Body of pancreas (tissue), 4 donors: ENCODE measurements around the gene STX8. TPM values are rescaled to one million over a fixed set of nuclear protein-coding genes. Genes with fewer than 3 reads are reported as not detected.
"Not testable (repeated sequence)": the region's sequence is repeated elsewhere in the genome, so short reads cannot be mapped to it uniquely, and the experiment has no call there.

ENCODE experiments used
- ATAC-seq: fragments of 150-250 bp; one replicate; pipeline ENCODE4 v1.9.1; 2016
- DNase-seq, 4 donors: peaks; one replicate each; pipeline ENCODE4 v3.0.0-alpha.2; 2019
- H3K27ac ChIP-seq, 4 donors: fragments of 200-600 bp; sonication (generic); 1 replicate in 3 of 4; 2 replicates in 1 of 4; pipeline versions ENCODE4 v1.5.1 to v1.6.1; 2016 to 2019; ENCODE audit warnings: mild to moderate bottlenecking in 1 of 4, mixed read lengths in 1 of 4, moderate library complexity in 1 of 4
- H3K27me3 ChIP-seq, 2 donors: fragments of 200-600 bp; sonication (generic); one replicate each; pipeline ENCODE4 v1.6.0; 2016; ENCODE audit warnings: mild to moderate bottlenecking in 1 of 2
- H3K36me3 ChIP-seq, 2 donors: fragments of 200-600 bp; sonication (generic); replicated peaks in 1 of 2; 2 replicates each; pipeline ENCODE4 v1.5.1; 2016; ENCODE audit warnings: low read depth in 2 of 2; ENCODE audit not compliant: insufficient read depth in 1 of 2
- H3K4me1 ChIP-seq: fragments of 200-600 bp; sonication (generic); one replicate; pipeline ENCODE4 v1.6.0; 2016
- H3K4me3 ChIP-seq, 2 donors: fragments of 200-600 bp; sonication (generic); 1 replicate in 1 of 2; 2 replicates in 1 of 2; pipeline ENCODE4 v1.5.1; 2016 to 2019
- H3K9me3 ChIP-seq, 3 donors: fragments of 200-600 bp; sonication (generic); 1 replicate in 2 of 3; 2 replicates in 1 of 3; pipeline ENCODE4 v1.5.1; 2016
- POLR2A ChIP-seq, 3 donors: fragments of 450-650 bp; IDR thresholded peaks; one replicate each; pipeline ENCODE4 v1.6.1; 2016; ENCODE audit warnings: antibody characterized with exemption in 3 of 3, mild to moderate bottlenecking in 2 of 3
- WGBS, 2 donors: methylation state at CpG; one replicate each; pipeline ENCODE4 v1.1.5; 2017; 5-methylcytosine and 5-hydroxymethylcytosine counted together
- intact Hi-C: fragments of 100-400 bp; cut with DNase I; formaldehyde crosslinking; loops from one replicate; pipeline ENCODE4 v1.15.1; 2023
- total RNA-seq, 2 donors: library from RNA; depleted of rRNA; stranded (reverse); fragments of >200 nt; gene quantifications; one replicate each; pipeline ENCODE4 v1.1.0, GENCODE V29; 2016
- TF ChIP-seq, protein P1 (sequence below), 7 experiments: fragments of 450-650 bp in 4 of 7; fragments of 200-600 bp in 3 of 7; sonication (generic) in 3 of 7; IDR thresholded peaks; one replicate each; pipeline ENCODE4 v1.5.1; 2016 to 2019; ENCODE audit warnings: antibody characterized with exemption in 7 of 7

STX8 gene
- total RNA-seq, 2 donors from 2014 or later, result 32.2 to 37.6 TPM

DNA sequence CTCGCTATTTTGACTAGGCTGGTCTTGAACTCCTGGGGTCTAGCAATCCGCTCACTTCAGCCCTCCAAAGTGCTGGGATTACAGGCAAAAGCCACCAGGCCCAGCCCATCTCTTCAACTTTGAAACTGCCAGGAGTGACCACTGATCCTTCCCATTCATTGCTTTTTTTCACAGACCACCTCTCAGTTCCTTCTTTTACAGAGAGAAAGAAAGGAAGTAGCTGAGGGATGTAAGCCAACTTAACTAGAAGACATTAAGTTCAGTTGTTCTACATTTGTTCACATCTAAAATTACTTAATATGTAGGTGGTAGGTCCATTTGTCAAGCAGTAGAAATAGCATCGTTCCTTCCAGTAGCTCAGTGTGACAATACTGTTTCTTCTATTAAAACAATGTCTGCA is 219.8 kb downstream of the STX8 start:
- Histone ChIP-seq H3K4me3 (no peak overlapping the region), H3K9me3 (no peaks in the 10 kb centered on the region), H3K27ac (no peak overlapping the region), H3K4me1 (peaks cover 5% of the 10 kb centered on the region), H3K36me3 (no peaks in the 10 kb centered on the region), H3K27me3 (no peaks in the 10 kb centered on the region)
- DNase-seq, result no peak
- intact Hi-C loops, result no loop called here
- ATAC-seq, result no peak
- 83 to 92% methylated on average over 3 of the region's 3 CpGs for WGBS, 2 donors
- TF ChIP-seq, protein P1, sequence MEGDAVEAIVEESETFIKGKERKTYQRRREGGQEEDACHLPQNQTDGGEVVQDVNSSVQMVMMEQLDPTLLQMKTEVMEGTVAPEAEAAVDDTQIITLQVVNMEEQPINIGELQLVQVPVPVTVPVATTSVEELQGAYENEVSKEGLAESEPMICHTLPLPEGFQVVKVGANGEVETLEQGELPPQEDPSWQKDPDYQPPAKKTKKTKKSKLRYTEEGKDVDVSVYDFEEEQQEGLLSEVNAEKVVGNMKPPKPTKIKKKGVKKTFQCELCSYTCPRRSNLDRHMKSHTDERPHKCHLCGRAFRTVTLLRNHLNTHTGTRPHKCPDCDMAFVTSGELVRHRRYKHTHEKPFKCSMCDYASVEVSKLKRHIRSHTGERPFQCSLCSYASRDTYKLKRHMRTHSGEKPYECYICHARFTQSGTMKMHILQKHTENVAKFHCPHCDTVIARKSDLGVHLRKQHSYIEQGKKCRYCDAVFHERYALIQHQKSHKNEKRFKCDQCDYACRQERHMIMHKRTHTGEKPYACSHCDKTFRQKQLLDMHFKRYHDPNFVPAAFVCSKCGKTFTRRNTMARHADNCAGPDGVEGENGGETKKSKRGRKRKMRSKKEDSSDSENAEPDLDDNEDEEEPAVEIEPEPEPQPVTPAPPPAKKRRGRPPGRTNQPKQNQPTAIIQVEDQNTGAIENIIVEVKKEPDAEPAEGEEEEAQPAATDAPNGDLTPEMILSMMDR (IDR thresholded peaks at IDR 0.05), result no peak

DNA sequence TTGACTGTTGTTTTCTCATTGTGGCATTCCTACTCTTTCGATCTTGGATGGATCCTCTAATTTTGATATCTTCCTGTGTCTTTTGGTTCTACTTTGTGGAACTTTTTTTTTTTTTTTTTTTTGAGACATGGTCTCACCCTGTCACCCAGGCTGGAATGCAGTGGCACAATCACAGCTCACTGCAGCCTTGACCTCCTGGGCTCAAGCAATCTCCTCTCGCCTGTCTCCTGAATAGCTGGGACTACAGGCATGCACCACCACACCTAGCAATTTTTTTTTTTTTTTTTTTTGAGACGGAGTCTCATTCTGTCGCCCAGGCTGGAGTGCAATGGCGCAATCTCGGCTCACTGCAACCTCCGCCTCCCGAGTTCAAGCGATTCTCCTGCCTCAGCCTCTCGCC is 220.4 kb downstream of the STX8 start:
- H3K4me1 ChIP-seq, ATAC-seq, intact Hi-C loops, DNase-seq, H3K9me3 ChIP-seq, H3K27ac ChIP-seq, H3K4me3 ChIP-seq, H3K36me3 ChIP-seq, H3K27me3 ChIP-seq: not testable (repeated sequence)
- 93 to 99% methylated on average over 10 of the region's 10 CpGs for WGBS, 2 donors

DNA sequence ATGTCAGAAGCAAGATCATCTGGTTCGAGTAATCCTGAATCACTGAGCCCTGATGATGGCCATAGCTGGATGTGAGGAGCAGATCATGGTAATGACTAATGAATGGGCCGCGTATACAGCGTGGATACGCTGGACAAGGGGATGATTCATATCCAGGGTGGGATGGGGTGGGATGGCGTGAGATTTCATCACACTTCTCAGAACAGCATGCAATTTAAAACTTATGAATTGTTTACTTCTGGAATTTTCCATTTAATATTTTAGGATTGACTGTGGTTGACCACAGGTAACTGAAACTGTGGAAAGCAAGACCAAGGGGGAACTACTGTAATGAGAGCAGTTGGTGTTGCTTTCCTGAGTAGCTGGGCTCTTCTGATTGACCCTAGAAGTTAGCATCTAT is 225.5 kb downstream of the STX8 start:
- no peaks in the 10 kb centered on the region for H3K27me3 ChIP-seq
- peaks cover 4% of the 10 kb centered on the region for H3K4me1 ChIP-seq
- intact Hi-C loops, result no loop called here
- ATAC-seq (no peak), DNase-seq (no peak)
- no peak overlapping the region for H3K4me3 ChIP-seq
- H3K9me3 ChIP-seq, result no peaks in the 10 kb centered on the region
- H3K36me3 ChIP-seq, result no peaks in the 10 kb centered on the region
- 89% methylated on average over 6 of the region's 6 CpGs for WGBS, 2 donors
- no peak overlapping the region for H3K27ac ChIP-seq
- TF ChIP-seq POLR2A (IDR thresholded peaks at IDR 0.05), result no peak
- TF ChIP-seq, protein P1 (IDR thresholded peaks at IDR 0.05), result no peak

DNA sequence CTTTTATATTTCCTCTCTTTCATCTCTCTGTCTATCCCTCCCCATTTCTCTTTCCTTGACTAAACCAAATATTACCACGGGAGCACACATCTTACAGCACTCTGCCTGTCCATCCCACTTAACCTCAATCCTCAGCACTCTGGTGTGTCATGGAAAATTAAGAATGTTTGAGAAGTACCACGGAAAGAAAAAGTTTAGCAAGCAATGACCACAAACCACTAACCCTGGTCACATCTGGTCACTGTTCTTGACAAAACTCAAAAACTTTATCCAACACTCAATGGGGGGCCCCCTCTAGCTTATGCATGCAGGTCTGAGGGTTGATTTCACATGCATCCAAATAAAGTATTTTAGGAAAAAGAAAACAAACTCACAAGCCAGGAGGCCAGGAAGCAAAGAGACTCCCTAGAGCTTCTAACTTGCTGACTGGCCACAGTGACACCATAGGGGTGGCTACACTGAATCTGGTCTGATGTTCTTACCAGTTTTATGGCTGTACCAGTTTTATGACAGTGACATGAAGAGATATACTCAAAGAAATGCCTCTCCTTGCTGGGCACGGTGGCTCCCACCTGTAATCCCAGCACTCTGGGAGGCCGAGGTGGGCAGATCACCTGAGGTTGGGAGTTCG is 229.2 kb downstream of the STX8 start:
- ATAC-seq, result no peak
- Histone ChIP-seq H3K27ac (no peak overlapping the region), H3K9me3 (no peaks in the 10 kb centered on the region), H3K36me3 (no peaks in the 10 kb centered on the region), H3K4me3 (no peak overlapping the region), H3K4me1 (peaks cover 4% of the 10 kb centered on the region), H3K27me3 (no peaks in the 10 kb centered on the region)
- DNase-seq, result no peak
- WGBS, 2 donors, result 75 to 83% methylated on average over 4 to 5 of the region's 5 CpGs
- intact Hi-C loops, result no loop called here
- no peak for TF ChIP-seq POLR2A (IDR thresholded peaks at IDR 0.05)
- TF ChIP-seq, protein P1 (IDR thresholded peaks at IDR 0.05), result no peak

DNA sequence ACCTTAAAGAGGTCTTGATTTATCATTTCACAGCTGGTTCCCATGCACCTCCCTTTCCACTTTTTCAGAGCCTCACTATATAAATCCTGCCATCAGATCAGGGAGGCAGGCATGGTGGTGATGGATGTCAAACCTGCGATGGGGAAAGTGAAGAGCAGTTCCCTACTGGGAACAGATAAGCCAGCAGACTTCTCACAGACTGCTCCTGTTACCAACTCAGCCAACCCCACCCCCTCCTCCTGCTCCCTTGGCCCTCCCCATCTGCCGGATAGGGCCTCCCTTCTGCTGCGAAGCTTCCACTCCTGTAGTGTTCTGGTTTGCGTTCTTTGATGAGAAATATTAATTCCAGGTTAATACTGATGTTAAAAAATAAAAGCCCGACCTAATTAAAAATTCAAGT is 232.1 kb downstream of the STX8 start:
- intact Hi-C loops, result no loop called here
- DNase-seq, result no peak

More for the DNA sequence above, 232.1 kb downstream of the STX8 start:
- no peak for TF ChIP-seq POLR2A (IDR thresholded peaks at IDR 0.05)
- TF ChIP-seq, protein P1 (IDR thresholded peaks at IDR 0.05), result no peak
- no peak overlapping the region for H3K27ac ChIP-seq
- no peaks in the 10 kb centered on the region for H3K36me3 ChIP-seq
- no peak overlapping the region for H3K4me3 ChIP-seq
- WGBS, 2 donors, result 55 to 66% methylated on average over 5 of the region's 5 CpGs
- H3K27me3 ChIP-seq, result no peaks in the 10 kb centered on the region
- ATAC-seq, result no peak
- no peaks in the 10 kb centered on the region for H3K9me3 ChIP-seq
- H3K4me1 ChIP-seq, result peaks cover 20% of the 10 kb centered on the region
